ENCODE results near the gene LMX1B.

- TF ChIP-seq POLR2A (IDR thresholded peaks at IDR 0.05; ENCODE audit: low read length), result no peak
- no peak for TF ChIP-seq GATA1 (IDR thresholded peaks at IDR 0.05; ENCODE audit: low read depth, low read length)
These were observed 27.5 kb upstream of the LMX1B start for GRCh38 chr9:126586236-126586635.

Data from erythroblast (primary cell).